ENCODE measurements around the gene CTDSP1.

DNA sequence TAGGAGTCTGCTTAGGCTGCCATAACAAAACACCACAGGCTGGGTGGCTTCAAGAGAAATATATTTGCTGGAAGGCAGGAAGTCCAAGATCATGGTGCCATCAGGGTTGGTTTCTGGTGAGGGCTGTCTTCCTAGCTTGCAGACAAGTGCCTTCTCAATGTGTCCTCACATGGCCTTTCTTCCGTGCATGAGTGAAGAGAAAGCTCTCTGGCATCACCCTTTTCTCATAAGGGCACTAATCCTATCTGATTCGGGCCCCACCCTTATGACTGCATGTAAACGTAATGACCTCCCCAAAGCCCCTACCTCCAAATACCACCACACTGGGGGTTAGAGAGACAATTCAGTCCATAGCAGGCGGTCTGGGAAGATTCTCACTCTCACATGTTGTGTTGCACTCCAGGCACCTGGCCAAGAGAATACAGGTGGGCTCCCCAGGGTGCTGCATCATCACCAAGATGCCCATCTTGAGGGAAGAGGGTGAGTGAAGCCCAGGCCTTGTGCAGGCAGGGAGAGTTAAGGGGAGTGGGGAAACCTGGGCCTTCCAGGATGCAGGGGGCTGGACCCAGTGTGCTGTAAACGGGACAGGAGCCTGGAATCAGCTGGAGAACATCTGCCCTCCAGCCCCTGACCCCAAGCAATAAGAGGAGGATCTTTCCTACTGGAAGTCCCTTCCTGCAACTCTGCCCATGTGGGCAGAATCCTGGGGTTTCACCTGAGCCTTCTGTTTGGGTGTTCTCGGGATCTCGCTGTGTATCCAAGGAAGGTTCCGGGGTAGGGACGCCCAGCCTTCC, 32.9 kb upstream of the CTDSP1 start:
- TF ChIP-seq, protein P1, sequence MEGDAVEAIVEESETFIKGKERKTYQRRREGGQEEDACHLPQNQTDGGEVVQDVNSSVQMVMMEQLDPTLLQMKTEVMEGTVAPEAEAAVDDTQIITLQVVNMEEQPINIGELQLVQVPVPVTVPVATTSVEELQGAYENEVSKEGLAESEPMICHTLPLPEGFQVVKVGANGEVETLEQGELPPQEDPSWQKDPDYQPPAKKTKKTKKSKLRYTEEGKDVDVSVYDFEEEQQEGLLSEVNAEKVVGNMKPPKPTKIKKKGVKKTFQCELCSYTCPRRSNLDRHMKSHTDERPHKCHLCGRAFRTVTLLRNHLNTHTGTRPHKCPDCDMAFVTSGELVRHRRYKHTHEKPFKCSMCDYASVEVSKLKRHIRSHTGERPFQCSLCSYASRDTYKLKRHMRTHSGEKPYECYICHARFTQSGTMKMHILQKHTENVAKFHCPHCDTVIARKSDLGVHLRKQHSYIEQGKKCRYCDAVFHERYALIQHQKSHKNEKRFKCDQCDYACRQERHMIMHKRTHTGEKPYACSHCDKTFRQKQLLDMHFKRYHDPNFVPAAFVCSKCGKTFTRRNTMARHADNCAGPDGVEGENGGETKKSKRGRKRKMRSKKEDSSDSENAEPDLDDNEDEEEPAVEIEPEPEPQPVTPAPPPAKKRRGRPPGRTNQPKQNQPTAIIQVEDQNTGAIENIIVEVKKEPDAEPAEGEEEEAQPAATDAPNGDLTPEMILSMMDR (IDR thresholded peaks at IDR 0.05): no peak
- TF ChIP-seq FOXJ3 (CRISPR knock-in tag; IDR thresholded peaks at IDR 0.05; ENCODE audit: borderline replicate concordance): no peak
- TF ChIP-seq, protein P2, sequence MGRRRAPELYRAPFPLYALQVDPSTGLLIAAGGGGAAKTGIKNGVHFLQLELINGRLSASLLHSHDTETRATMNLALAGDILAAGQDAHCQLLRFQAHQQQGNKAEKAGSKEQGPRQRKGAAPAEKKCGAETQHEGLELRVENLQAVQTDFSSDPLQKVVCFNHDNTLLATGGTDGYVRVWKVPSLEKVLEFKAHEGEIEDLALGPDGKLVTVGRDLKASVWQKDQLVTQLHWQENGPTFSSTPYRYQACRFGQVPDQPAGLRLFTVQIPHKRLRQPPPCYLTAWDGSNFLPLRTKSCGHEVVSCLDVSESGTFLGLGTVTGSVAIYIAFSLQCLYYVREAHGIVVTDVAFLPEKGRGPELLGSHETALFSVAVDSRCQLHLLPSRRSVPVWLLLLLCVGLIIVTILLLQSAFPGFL (CRISPR knock-in tag; IDR thresholded peaks at IDR 0.05; ENCODE audit: borderline replicate concordance): no peak
- TF ChIP-seq ZNF232 (CRISPR knock-in tag; IDR thresholded peaks at IDR 0.05): no peak
- no peak for TF ChIP-seq ATF1 (CRISPR knock-in tag; IDR thresholded peaks at IDR 0.05)
- TF ChIP-seq, protein P3, sequence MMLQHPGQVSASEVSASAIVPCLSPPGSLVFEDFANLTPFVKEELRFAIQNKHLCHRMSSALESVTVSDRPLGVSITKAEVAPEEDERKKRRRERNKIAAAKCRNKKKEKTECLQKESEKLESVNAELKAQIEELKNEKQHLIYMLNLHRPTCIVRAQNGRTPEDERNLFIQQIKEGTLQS (CRISPR knock-in tag; conservative IDR thresholded peaks at IDR 0.05): no peak

Measured in WTC11 (cell line).